Esophagus muscularis mucosa (tissue), 4 donors: ENCODE measurements around the gene CAPN11. TPM values are rescaled to one million over a fixed set of nuclear protein-coding genes. Genes with fewer than 3 reads are reported as not detected.

Source experiments
- DNase-seq: peaks from one replicate; pipeline ENCODE4 v3.0.0-alpha.2; 2017; ENCODE audit errors: extremely low spot score
- H3K27ac ChIP-seq, 4 donors: fragments of 200-600 bp; sonication (generic); replicated peaks in 1 of 4; 1 replicate in 3 of 4; 2 replicates in 1 of 4; pipeline ENCODE4 v1.5.1; 2016 to 2019; ENCODE audit warnings: mild to moderate bottlenecking in 1 of 4
- H3K27me3 ChIP-seq, 4 donors: fragments of 200-600 bp; sonication (generic); one replicate each; pipeline versions ENCODE4 v1.5.1 to v1.6.0; 2016 to 2019
- H3K36me3 ChIP-seq, 4 donors: fragments of 200-600 bp; sonication (generic); one replicate each; pipeline ENCODE4 v1.5.1; 2016 to 2019
- H3K4me1 ChIP-seq, 4 donors: fragments of 200-600 bp; sonication (generic); one replicate each; pipeline ENCODE4 v1.5.1; 2016 to 2019
- H3K4me3 ChIP-seq, 4 donors: fragments of 200-600 bp; sonication (generic); 1 replicate in 2 of 4; 2 replicates in 2 of 4; pipeline ENCODE4 v1.5.1; 2016 to 2019; ENCODE audit warnings: mild to moderate bottlenecking in 4 of 4, moderate library complexity in 1 of 4
- H3K9me3 ChIP-seq, 4 donors: fragments of 200-600 bp; sonication (generic); 1 replicate in 3 of 4; 2 replicates in 1 of 4; pipeline ENCODE4 v1.5.1; 2016 to 2019
- CTCF ChIP-seq, 3 experiments: fragments of 200-600 bp in 2 of 3; fragments of 450-650 bp in 1 of 3; sonication (generic) in 2 of 3; IDR thresholded peaks; one replicate each; pipeline ENCODE4 v1.5.1; 2017 to 2019; ENCODE audit warnings: antibody characterized with exemption in 3 of 3, mild to moderate bottlenecking in 2 of 3, moderate library complexity in 1 of 3
- EP300 ChIP-seq: sonication (generic); formaldehyde crosslinking; IDR thresholded peaks from one replicate; pipeline ENCODE4 v1.6.1; 2017; ENCODE audit warnings: antibody characterized with exemption
- POLR2A ChIP-seq: fragments of 450-650 bp; IDR thresholded peaks from one replicate; pipeline ENCODE4 v1.6.1; 2017; ENCODE audit warnings: antibody characterized with exemption, moderate library complexity, mild to moderate bottlenecking, low read depth
- POLR2AphosphoS5 ChIP-seq, 2 donors: sonication (generic); formaldehyde crosslinking; IDR thresholded peaks; one replicate each; pipeline ENCODE4 v1.6.1; 2017; ENCODE audit warnings: antibody characterized with exemption in 2 of 2
- WGBS: methylation state at CpG from one replicate; pipeline ENCODE4 v1.1.5; 2018; 5-methylcytosine and 5-hydroxymethylcytosine counted together
- intact Hi-C: fragments of 100-400 bp; cut with DNase I; formaldehyde crosslinking; loops from one replicate; pipeline ENCODE4 v1.15.1; 2023
- total RNA-seq, 4 donors: library from RNA; depleted of rRNA; stranded (reverse); fragments of >200 nt; gene quantifications; one replicate each; pipeline versions ENCODE4 v1.1.0 to v1.2.1, GENCODE V29; 2016

Gene CAPN11
- total RNA-seq, 4 donors from 2014 or later = 0.39 to 0.83 (median 0.50) TPM; not detected in 1

- peak overlapping the region in 1 of 4 donors; percentile 38 for H3K27ac ChIP-seq
- H3K9me3 ChIP-seq = no peaks in the 10 kb centered on the region
- no peak overlapping the region for H3K4me3 ChIP-seq
- no peaks in the 10 kb centered on the region for H3K36me3 ChIP-seq
- H3K27me3 ChIP-seq = no peaks in the 10 kb centered on the region
- intact Hi-C loops = no loop called here
- peaks cover 0 to 18% (median 3%) of the 10 kb centered on the region in 4 donors for H3K4me1 ChIP-seq
- WGBS = 79% methylated on average over 3 of the region's 3 CpGs
- TF ChIP-seq POLR2AphosphoS5 (IDR thresholded peaks at IDR 0.05) (no peak), CTCF (IDR thresholded peaks at IDR 0.05) (no peak), EP300 (no peak), POLR2A (no peak)
- DNase-seq = no peak
These were observed 42.6 kb downstream of the CAPN11 start for GRCh38 chr6:44201200-44201599.

- no peak for DNase-seq
- H3K36me3 ChIP-seq = no peaks in the 10 kb centered on the region
- TF ChIP-seq POLR2AphosphoS5 (IDR thresholded peaks at IDR 0.05) (no peak), EP300 (no peak), CTCF (IDR thresholded peaks at IDR 0.05) (no peak), POLR2A (no peak)
- no peaks in the 10 kb centered on the region for H3K27me3 ChIP-seq
- peaks cover 0 to 18% (median 3%) of the 10 kb centered on the region in 4 donors for H3K4me1 ChIP-seq
- H3K9me3 ChIP-seq = no peaks in the 10 kb centered on the region
- intact Hi-C loops = no loop called here
- H3K27ac ChIP-seq = peak overlapping the region in 2 of 4 donors; percentile 38 to 54
- 87% methylated on average over 11 of the region's 11 CpGs for WGBS
- no peak overlapping the region for H3K4me3 ChIP-seq
These were observed 43.2 kb downstream of the CAPN11 start for GRCh38 chr6:44201638-44202303.

GRCh38 chr6:44202332-44202971 lies 43.8 kb downstream of the CAPN11 start:
- no peak for TF ChIP-seq EP300
- TF ChIP-seq POLR2AphosphoS5 (IDR thresholded peaks at IDR 0.05) = no peak
- TF ChIP-seq CTCF (IDR thresholded peaks at IDR 0.05) = no peak
- no peak for TF ChIP-seq POLR2A
- Histone ChIP-seq H3K4me1 (peaks cover 0 to 18% (median 3%) of the 10 kb centered on the region in 4 donors), H3K9me3 (no peaks in the 10 kb centered on the region), H3K27ac (peak overlapping the region in 2 of 4 donors; percentile 54 to 59), H3K4me3 (no peak overlapping the region), H3K36me3 (no peaks in the 10 kb centered on the region), H3K27me3 (no peaks in the 10 kb centered on the region)
- no peak for DNase-seq
- WGBS = 87% methylated on average over 4 of the region's 4 CpGs
- intact Hi-C loops = no loop called here

GRCh38 chr6:44202972-44203750 lies 44.5 kb downstream of the CAPN11 start:
- Histone ChIP-seq H3K9me3 (no peaks in the 10 kb centered on the region), H3K4me1 (peaks cover 0 to 18% (median 3%) of the 10 kb centered on the region in 4 donors), H3K4me3 (no peak overlapping the region), H3K36me3 (no peaks in the 10 kb centered on the region), H3K27ac (peak overlapping the region in 2 of 4 donors; percentile 54 to 59), H3K27me3 (no peaks in the 10 kb centered on the region)
- WGBS = 81% methylated on average over 11 of the region's 11 CpGs
- DNase-seq = no peak
- intact Hi-C loops = no loop called here
- TF ChIP-seq POLR2A = no peak
- no peak for TF ChIP-seq POLR2AphosphoS5 (IDR thresholded peaks at IDR 0.05)
- no peak for TF ChIP-seq EP300
- no peak for TF ChIP-seq CTCF (IDR thresholded peaks at IDR 0.05)
